ENCODE results near the gene DCTD.

DCTD gene

GRCh38 chr4:182873289-182873688 lies 43.9 kb downstream of the DCTD start:
- no peak for DNase-seq (ENCODE audit: low read depth, low spot score)
- TF ChIP-seq CTCF (IDR thresholded peaks at IDR 0.05; ENCODE audit: low read depth, low read length): no peak
- in situ Hi-C loops (cut with HindIII; ENCODE audit: low sequenced_read_pairs): no loop called here
- H3K4me3 ChIP-seq (ENCODE audit: low read depth, low read length): no peak overlapping the region

- no peak overlapping the region for H3K4me3 ChIP-seq (ENCODE audit: low read depth, low read length)
- in situ Hi-C loops (cut with HindIII; ENCODE audit: low sequenced_read_pairs): no loop called here
- no peak for TF ChIP-seq CTCF (IDR thresholded peaks at IDR 0.05; ENCODE audit: low read depth, low read length)
- DNase-seq (ENCODE audit: low read depth, low spot score): no peak
Observed at GRCh38 chr4:182872886-182873285, 44.3 kb downstream of the DCTD start.

GRCh38 chr4:182871616-182872015 lies 45.6 kb downstream of the DCTD start:
- no peak for TF ChIP-seq CTCF (IDR thresholded peaks at IDR 0.05; ENCODE audit: low read depth, low read length)
- DNase-seq (ENCODE audit: low read depth, low spot score): no peak
- no peak overlapping the region for H3K4me3 ChIP-seq (ENCODE audit: low read depth, low read length)
- in situ Hi-C loops (cut with HindIII; ENCODE audit: low sequenced_read_pairs): no loop called here

GRCh38 chr4:182869697-182870096 lies 47.5 kb downstream of the DCTD start:
- in situ Hi-C loops (cut with HindIII; ENCODE audit: low sequenced_read_pairs): no loop called here
- H3K4me3 ChIP-seq (ENCODE audit: low read depth, low read length): no peak overlapping the region
- TF ChIP-seq CTCF (IDR thresholded peaks at IDR 0.05; ENCODE audit: low read depth, low read length): no peak
- no peak for DNase-seq (ENCODE audit: low read depth, low spot score)

- no peak for TF ChIP-seq CTCF (IDR thresholded peaks at IDR 0.05; ENCODE audit: low read depth, low read length)
- in situ Hi-C loops (cut with HindIII; ENCODE audit: low sequenced_read_pairs): no loop called here
- no peak for DNase-seq (ENCODE audit: low read depth, low spot score)
Observed at GRCh38 chr4:182866746-182867145, 50.4 kb downstream of the DCTD start.

GRCh38 chr4:182863501-182863900 lies 53.7 kb downstream of the DCTD start:
- in situ Hi-C loops (cut with HindIII; ENCODE audit: low sequenced_read_pairs): no loop called here
- no peak for DNase-seq (ENCODE audit: low read depth, low spot score)
- H3K4me3 ChIP-seq (ENCODE audit: low read depth, low read length): no peak overlapping the region
- TF ChIP-seq CTCF (IDR thresholded peaks at IDR 0.05; ENCODE audit: low read depth, low read length): no peak

More at GRCh38 chr4:182866746-182867145, 50.4 kb downstream of the DCTD start:
- no peak overlapping the region for H3K4me3 ChIP-seq (ENCODE audit: low read depth, low read length)

GRCh38 chr4:182862921-182863320 lies 54.3 kb downstream of the DCTD start:
- DNase-seq (ENCODE audit: low read depth, low spot score): no peak
- TF ChIP-seq CTCF (IDR thresholded peaks at IDR 0.05; ENCODE audit: low read depth, low read length): no peak
- in situ Hi-C loops (cut with HindIII; ENCODE audit: low sequenced_read_pairs): no loop called here
- no peak overlapping the region for H3K4me3 ChIP-seq (ENCODE audit: low read depth, low read length)

All from astrocyte of the spinal cord (primary cell).